Smooth muscle cell (in vitro differentiated cells): ENCODE data around the gene RSAD2. TPM values are rescaled to one million over a fixed set of nuclear protein-coding genes. Genes with fewer than 3 reads are reported as not detected.

Experiments used
- DNase-seq: peaks from one replicate; lab custom pipeline; 2025; ENCODE audit not compliant: unreplicated experiment; lab: John Stamatoyannopoulos, UW
- H2AFZ ChIP-seq: fragments of 200-600 bp; sonication (generic); 2 replicates; pipeline ENCODE4 v1.6.0; 2016; ENCODE audit warnings: antibody characterized with exemption, low read depth, mild to moderate bottlenecking
- H3F3A ChIP-seq: fragments of 200-600 bp; sonication (generic); 2 replicates; pipeline ENCODE4 v1.6.0; 2017; ENCODE audit warnings: antibody characterized with exemption, low read depth
- H3K27ac ChIP-seq: fragments of 200-600 bp; sonication (generic); 2 replicates; pipeline ENCODE4 v1.5.1; 2016; ENCODE audit warnings: low read depth, mild to moderate bottlenecking
- H3K27me3 ChIP-seq: fragments of 200-600 bp; sonication (generic); 2 replicates; pipeline ENCODE4 v1.6.1; 2016; ENCODE audit warnings: low read depth, mild to moderate bottlenecking
- H3K36me3 ChIP-seq: fragments of 200-600 bp; sonication (generic); 2 replicates; pipeline ENCODE4 v1.5.1; 2016; ENCODE audit warnings: low read depth
- H3K4me1 ChIP-seq: fragments of 200-600 bp; sonication (generic); 2 replicates; pipeline ENCODE4 v1.5.1; 2016; ENCODE audit warnings: low read depth
- H3K4me2 ChIP-seq: fragments of 200-600 bp; sonication (generic); 2 replicates; pipeline ENCODE4 v1.6.0; 2016; ENCODE audit warnings: mild to moderate bottlenecking
- H3K4me3 ChIP-seq: fragments of 200-600 bp; sonication (generic); 2 replicates; pipeline ENCODE4 v1.5.1; 2016; ENCODE audit warnings: mild to moderate bottlenecking
- H3K79me2 ChIP-seq: fragments of 200-600 bp; sonication (generic); 2 replicates; pipeline ENCODE4 v1.6.0; 2016; ENCODE audit warnings: low read depth, mild to moderate bottlenecking
- H3K9ac ChIP-seq: fragments of 200-600 bp; sonication (generic); 2 replicates; pipeline ENCODE4 v1.6.0; 2016; ENCODE audit warnings: low read depth
- H3K9me3 ChIP-seq: fragments of 200-600 bp; sonication (generic); replicated peaks from 2 replicates; pipeline ENCODE4 v1.5.1; 2016; ENCODE audit warnings: low read depth
- H4K20me1 ChIP-seq: fragments of 200-600 bp; sonication (generic); 2 replicates; pipeline ENCODE4 v1.6.0; 2016; ENCODE audit warnings: low read depth
- CTCF ChIP-seq: fragments of 200-600 bp; sonication (generic); IDR thresholded peaks from 2 replicates; pipeline ENCODE4 v1.5.1; 2017; ENCODE audit warnings: borderline replicate concordance, mild to moderate bottlenecking, antibody characterized with exemption; ENCODE audit not compliant: insufficient read depth, poor library complexity, severe bottlenecking
- WGBS: methylation state at CpG from one replicate; pipeline ENCODE4 v1.1.7; 2016; ENCODE audit warnings: low lambda C conversion rate; 5-methylcytosine and 5-hydroxymethylcytosine counted together
- polyA plus RNA-seq: library from polyadenylated mRNA; unstranded; fragments of >200 nt; fragmentation: Nextera tagmentation; extraction: Ambion mirVana; gene quantifications from 2 replicates; pipeline ENCODE4 v1.2.1, GENCODE V29; 2016
- total RNA-seq: library from RNA; depleted of rRNA; stranded (reverse); fragments of >200 nt; gene quantifications from 2 replicates; pipeline ENCODE4 v1.2.3, GENCODE V29; 2014

The RSAD2 gene
- total and polyA plus RNA-seq, 2 experiments from 2014 or later: not detected

- Histone ChIP-seq H3K27me3 (no peaks in the 10 kb centered on the region), H3K36me3 (no peaks in the 10 kb centered on the region), H4K20me1 (peaks cover 57% of the 10 kb centered on the region), H2AFZ (no peak overlapping the region), H3K9me3 (no peaks in the 10 kb centered on the region), H3K27ac (no peak overlapping the region), H3K4me3 (no peak overlapping the region), H3K4me2 (no peak overlapping the region), H3K4me1 (no peaks in the 10 kb centered on the region), H3K79me2 (no peaks in the 10 kb centered on the region), H3K9ac (no peak overlapping the region), H3F3A (no peaks in the 10 kb centered on the region)
- TF ChIP-seq CTCF: no peak
- 91% methylated on average over 4 of the region's 4 CpGs for WGBS
- DNase-seq: no peak
Measured at GRCh38 chr2:6930923-6931647, 53.5 kb downstream of the RSAD2 start.

DNA sequence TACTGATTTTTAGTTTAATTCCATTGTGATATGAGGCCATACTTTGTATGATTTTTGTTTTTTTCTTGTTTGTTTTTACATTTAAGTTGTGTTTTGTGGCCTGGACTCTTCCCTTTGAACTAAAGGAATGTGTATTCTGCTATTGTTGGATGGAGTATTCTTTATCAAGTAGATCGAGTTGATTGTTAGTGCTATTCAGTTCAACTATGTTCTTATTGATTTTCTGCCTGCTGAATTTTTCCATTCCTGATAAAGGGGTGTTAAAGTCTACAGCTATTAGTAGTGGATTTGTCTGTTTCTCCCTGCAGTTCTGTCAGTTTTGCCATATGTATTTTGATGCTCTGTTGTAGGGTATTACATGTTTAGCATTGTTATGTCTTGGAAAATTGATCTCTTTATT is 54.2 kb downstream of the RSAD2 start:
- 90% methylated on average over 1 of the region's 1 CpG for WGBS
- H3K9me3 ChIP-seq: no peaks in the 10 kb centered on the region

DNA sequence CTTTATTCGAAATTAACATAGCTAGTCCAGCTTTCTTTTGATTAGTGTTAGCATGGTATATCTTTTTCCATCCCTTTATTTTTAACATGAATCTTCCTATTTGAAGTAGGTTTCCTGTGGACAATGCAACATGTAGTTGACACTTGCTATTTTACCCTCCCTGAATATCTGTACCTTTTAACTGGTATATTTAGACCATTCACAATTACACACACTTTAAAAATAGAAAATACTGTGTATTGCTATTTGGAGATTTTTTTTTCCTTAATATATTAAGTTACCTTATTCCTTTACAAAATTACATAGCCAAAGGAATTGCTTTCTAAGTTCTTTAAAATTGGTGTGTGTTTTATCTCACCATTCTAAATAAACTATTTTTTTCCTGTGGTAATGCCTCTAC is 54.6 kb downstream of the RSAD2 start:
- Histone ChIP-seq H3K9me3 (no peaks in the 10 kb centered on the region), H3K4me2 (no peak overlapping the region), H3K27ac (no peak overlapping the region), H4K20me1 (peaks cover 56% of the 10 kb centered on the region), H3K36me3 (no peaks in the 10 kb centered on the region), H3K9ac (no peak overlapping the region), H3K4me1 (no peaks in the 10 kb centered on the region), H2AFZ (no peak overlapping the region), H3F3A (no peaks in the 10 kb centered on the region), H3K79me2 (no peaks in the 10 kb centered on the region), H3K4me3 (no peak overlapping the region), H3K27me3 (no peaks in the 10 kb centered on the region)
- no peak for DNase-seq
- 96% methylated on average over 1 of the region's 1 CpG for WGBS
- TF ChIP-seq CTCF: no peak

More for the DNA sequence above, 54.2 kb downstream of the RSAD2 start:
- no peaks in the 10 kb centered on the region for H3K27me3 ChIP-seq
- H2AFZ ChIP-seq: no peak overlapping the region
- no peak overlapping the region for H3K4me3 ChIP-seq
- no peaks in the 10 kb centered on the region for H3K36me3 ChIP-seq
- DNase-seq: no peak
- no peaks in the 10 kb centered on the region for H3F3A ChIP-seq
- H3K27ac ChIP-seq: no peak overlapping the region
- H3K4me2 ChIP-seq: no peak overlapping the region
- H3K4me1 ChIP-seq: no peaks in the 10 kb centered on the region
- H3K79me2 ChIP-seq: no peaks in the 10 kb centered on the region
- H4K20me1 ChIP-seq: peaks cover 56% of the 10 kb centered on the region
- H3K9ac ChIP-seq: no peak overlapping the region
- no peak for TF ChIP-seq CTCF

DNA sequence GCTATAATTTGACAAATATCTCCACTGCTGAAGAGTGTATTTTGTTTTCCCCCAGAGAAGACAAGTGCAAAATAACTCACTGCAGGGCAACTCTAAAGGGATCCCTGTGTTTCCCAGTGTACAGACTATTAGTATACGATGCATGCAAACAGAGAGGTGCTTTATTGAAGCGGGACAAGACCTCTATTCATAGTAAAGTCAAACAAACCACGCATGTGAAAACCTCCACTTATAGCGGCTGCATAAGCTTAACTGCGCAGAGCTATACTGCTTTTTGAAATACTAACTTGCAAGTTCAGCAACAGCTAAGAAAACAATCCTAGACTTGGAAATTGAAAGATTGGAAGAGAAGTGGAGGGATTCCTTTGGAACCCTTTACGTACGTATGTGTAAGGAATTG is 55.3 kb downstream of the RSAD2 start:
- H3K79me2 ChIP-seq: no peaks in the 10 kb centered on the region
- no peak for TF ChIP-seq CTCF
- no peak overlapping the region for H2AFZ ChIP-seq
- no peaks in the 10 kb centered on the region for H3K36me3 ChIP-seq
- no peaks in the 10 kb centered on the region for H3K4me1 ChIP-seq
- no peak overlapping the region for H3K4me2 ChIP-seq
- DNase-seq: no peak
- no peak overlapping the region for H3K9ac ChIP-seq
- H3F3A ChIP-seq: no peaks in the 10 kb centered on the region
- H3K27me3 ChIP-seq: no peaks in the 10 kb centered on the region
- H3K9me3 ChIP-seq: no peaks in the 10 kb centered on the region
- 91% methylated on average over 7 of the region's 7 CpGs for WGBS
- H4K20me1 ChIP-seq: peaks cover 56% of the 10 kb centered on the region
- H3K27ac ChIP-seq: no peak overlapping the region
- no peak overlapping the region for H3K4me3 ChIP-seq
